Thyroid gland (tissue), 4 donors: Measurements from ENCODE around the gene BEND7. TPM values are rescaled to one million over a fixed set of nuclear protein-coding genes. Genes with fewer than 3 reads are reported as not detected.
A peak's percentile ranks its signal among the peaks of the same experiment; 100 is the strongest.

Source experiments
- DNase-seq, 2 donors: peaks; one replicate each; pipeline ENCODE4 v3.0.0-alpha.2; 2019
- H3K27ac ChIP-seq, 3 donors: fragments of 200-600 bp; sonication (generic); 1 replicate in 2 of 3; 2 replicates in 1 of 3; pipeline ENCODE4 v1.5.1; 2016 to 2019; ENCODE audit warnings: mild to moderate bottlenecking in 1 of 3, moderate library complexity in 1 of 3
- H3K27me3 ChIP-seq: fragments of 200-600 bp; sonication (generic); one replicate; pipeline ENCODE4 v1.5.1; 2019
- H3K36me3 ChIP-seq, 2 donors: fragments of 200-600 bp; sonication (generic); one replicate each; pipeline ENCODE4 v1.5.1; 2016 to 2019
- H3K4me1 ChIP-seq, 2 donors: fragments of 200-600 bp; sonication (generic); one replicate each; pipeline ENCODE4 v1.5.1; 2017 to 2019
- H3K4me3 ChIP-seq, 3 donors: fragments of 200-600 bp; sonication (generic); replicated peaks in 1 of 3; 1 replicate in 2 of 3; 2 replicates in 1 of 3; pipeline ENCODE4 v1.5.1; 2016; ENCODE audit warnings: mild to moderate bottlenecking in 1 of 3
- H3K9me3 ChIP-seq: fragments of 200-600 bp; sonication (generic); one replicate; pipeline ENCODE4 v1.5.1; 2017
- CTCF ChIP-seq, 6 experiments: fragments of 200-600 bp in 3 of 6; fragments of 450-650 bp in 3 of 6; sonication (generic) in 3 of 6; IDR thresholded peaks; one replicate each; pipeline ENCODE4 v1.5.1; 2016 to 2019; ENCODE audit warnings: antibody characterized with exemption in 6 of 6, mild to moderate bottlenecking in 2 of 6, inconsistent platforms in 1 of 6, moderate library complexity in 1 of 6
- POLR2A ChIP-seq, 2 donors: fragments of 450-650 bp; IDR thresholded peaks; one replicate each; pipeline ENCODE4 v1.6.1; 2017; ENCODE audit warnings: antibody characterized with exemption in 2 of 2, mild to moderate bottlenecking in 2 of 2, moderate library complexity in 1 of 2
- WGBS, 2 donors: methylation state at CpG; one replicate each; pipeline ENCODE4 v1.1.5; 2017; 5-methylcytosine and 5-hydroxymethylcytosine counted together
- intact Hi-C: fragments of 100-400 bp; cut with DNase I; formaldehyde crosslinking; loops from one replicate; pipeline ENCODE4 v1.15.1; 2023
- total RNA-seq, 4 donors: library from RNA; depleted of rRNA; stranded (reverse); fragments of >200 nt; gene quantifications; one replicate each; pipeline ENCODE4 v1.2.3, GENCODE V29; 2016

BEND7 gene
- total RNA-seq, 4 donors from 2014 or later, result 51.3 to 106 (median 84.3) TPM

- Histone ChIP-seq H3K4me1 (peaks cover 0 to 4% of the 10 kb centered on the region in 2 donors), H3K36me3 (peaks cover 0 to 16% of the 10 kb centered on the region in 2 donors), H3K27me3 (no peaks in the 10 kb centered on the region), H3K27ac (no peak overlapping the region), H3K4me3 (no peak overlapping the region), H3K9me3 (no peaks in the 10 kb centered on the region)
- TF ChIP-seq CTCF (IDR thresholded peaks at IDR 0.05), result no peak
- no peak for TF ChIP-seq POLR2A (IDR thresholded peaks at IDR 0.05)
- no peak for DNase-seq
- WGBS, 2 donors, result 93 to 96% methylated on average over 8 of the region's 8 CpGs
- intact Hi-C loops, result no loop called here
Observed at GRCh38 chr10:13445656-13446400, 83.0 kb downstream of the BEND7 start.

- H3K36me3 ChIP-seq, result peaks cover 0 to 4% of the 10 kb centered on the region in 2 donors
- H3K27ac ChIP-seq, result no peak overlapping the region
- peaks cover 14 to 21% of the 10 kb centered on the region in 2 donors for H3K4me1 ChIP-seq
- no peak for TF ChIP-seq CTCF (IDR thresholded peaks at IDR 0.05)
- TF ChIP-seq POLR2A (IDR thresholded peaks at IDR 0.05), result no peak
- intact Hi-C loops, result loop anchor here (2.0 kb wide), 1 partner anchor 71 kb away; no protein-coding TSS in a partner anchor
- no peaks in the 10 kb centered on the region for H3K9me3 ChIP-seq
- no peak for DNase-seq
- WGBS, 2 donors, result 51 to 59% methylated on average over 7 of the region's 7 CpGs
- no peak overlapping the region for H3K4me3 ChIP-seq
- no peaks in the 10 kb centered on the region for H3K27me3 ChIP-seq
Observed at GRCh38 chr10:13441476-13441875, 87.3 kb downstream of the BEND7 start.

GRCh38 chr10:13440185-13441061 is 88.4 kb downstream of the BEND7 start:
- peak overlapping the region in 1 of 3 donors; percentile 19 for H3K4me3 ChIP-seq
- H3K36me3 ChIP-seq, result no peaks in the 10 kb centered on the region
- no peaks in the 10 kb centered on the region for H3K27me3 ChIP-seq
- no peaks in the 10 kb centered on the region for H3K9me3 ChIP-seq
- peak; percentile 72 to 78 for DNase-seq
- intact Hi-C loops, result loop anchor here (2.0 kb wide), 1 partner anchor 70 kb away; no protein-coding TSS in a partner anchor
- WGBS, 2 donors, result 9 to 10% methylated on average over 21 to 25 of the region's 30 CpGs
- peaks cover 14 to 21% of the 10 kb centered on the region in 2 donors for H3K4me1 ChIP-seq
- no peak for TF ChIP-seq POLR2A (IDR thresholded peaks at IDR 0.05)
- peak; percentile 73 to 96 (median 84) for TF ChIP-seq CTCF (IDR thresholded peaks at IDR 0.05)
- no peak overlapping the region for H3K27ac ChIP-seq

- H3K27ac ChIP-seq, result no peak overlapping the region
- 11 to 13% methylated on average over 27 to 29 of the region's 29 CpGs for WGBS, 2 donors
- peak; percentile 54 to 55 for DNase-seq
- no peaks in the 10 kb centered on the region for H3K27me3 ChIP-seq
- peak overlapping the region in 1 of 3 donors; percentile 19 for H3K4me3 ChIP-seq
- TF ChIP-seq CTCF (IDR thresholded peaks at IDR 0.05), result no peak
- no peak for TF ChIP-seq POLR2A (IDR thresholded peaks at IDR 0.05)
- H3K9me3 ChIP-seq, result no peaks in the 10 kb centered on the region
- H3K36me3 ChIP-seq, result no peaks in the 10 kb centered on the region
- peaks cover 14 to 21% of the 10 kb centered on the region in 2 donors for H3K4me1 ChIP-seq
- intact Hi-C loops, result loop anchor here (2.0 kb wide), 1 partner anchor 69 kb away; no protein-coding TSS in a partner anchor
Observed at GRCh38 chr10:13439313-13440184, 89.3 kb downstream of the BEND7 start.
